ENCODE data around the gene ATG12.
A peak's percentile ranks its signal among the peaks of the same experiment; 100 is the strongest.
"Not testable (repeated sequence)": the region's sequence is repeated elsewhere in the genome, so short reads cannot be mapped to it uniquely, and the experiment has no call there.

ATG12 gene

DNA sequence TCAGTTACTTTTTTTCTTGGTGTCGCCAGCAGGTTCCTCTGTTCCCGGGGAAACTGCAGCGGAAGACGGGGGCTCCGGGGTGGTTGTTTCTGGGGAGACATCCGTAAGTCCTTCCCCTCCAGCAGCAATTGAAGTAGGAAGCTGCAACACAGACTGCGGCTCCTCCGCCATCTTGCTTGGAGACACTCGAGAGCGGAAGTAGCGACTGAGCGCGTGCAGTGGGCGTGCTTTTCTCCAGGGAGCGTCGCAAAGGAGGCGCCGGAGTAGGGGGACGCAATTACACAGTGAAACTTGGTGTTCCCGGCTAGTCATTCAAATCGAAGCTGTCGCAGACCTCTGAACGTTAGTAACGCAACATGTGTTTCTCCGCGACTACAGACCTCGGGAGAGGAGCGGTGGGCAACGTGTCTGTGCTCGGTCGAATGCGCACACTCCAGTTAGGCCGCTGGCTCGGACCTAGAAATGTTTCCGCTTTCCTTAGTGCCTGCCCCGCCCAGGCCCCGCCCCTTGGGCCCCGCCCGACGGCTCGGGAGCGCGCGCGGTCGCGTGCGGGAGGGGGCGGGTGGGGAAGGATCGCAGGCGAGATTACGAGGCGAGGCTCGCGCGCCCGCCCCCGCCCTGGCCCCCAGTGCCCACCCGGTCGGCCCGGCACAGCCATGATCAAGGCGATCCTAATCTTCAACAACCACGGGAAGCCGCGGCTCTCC lies at the start of gene ATG12, which contains the start of gene AP3S1:
TSS of gene ATG12 (minus strand) at position 184 of the 707 bp plus-strand sequence. CDS start at position 171, 13 bp downstream.
TSS of gene AP3S1 (plus strand) at position 554 of the 707 bp plus-strand sequence. CDS start at position 657, 103 bp downstream.
- peak; percentile 77 to 83 for DNase-seq (ENCODE audit: low read depth in 1 of 2, low spot score in 1 of 2)

DNA sequence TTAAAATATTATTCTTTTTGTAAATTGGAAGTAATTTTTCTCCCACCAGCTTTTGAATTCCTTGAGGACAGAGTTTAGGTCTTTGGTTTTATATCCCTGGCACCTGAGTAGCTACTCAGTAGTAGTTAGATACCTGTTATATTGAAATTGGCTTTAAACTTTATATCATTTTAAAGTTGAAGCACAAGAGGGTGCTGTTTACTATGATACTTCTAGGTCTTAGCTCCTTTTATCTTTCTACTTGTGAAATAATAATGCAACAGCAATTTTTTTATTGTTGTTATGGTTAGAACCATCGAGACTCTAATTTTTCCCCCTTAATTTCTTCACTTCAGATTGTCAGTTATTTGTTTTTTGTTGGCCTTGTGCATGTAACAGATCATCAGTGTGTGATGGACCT lies 46.7 kb upstream of the ATG12 start:
- DNase-seq (ENCODE audit: low read depth in 1 of 2, low spot score in 1 of 2) = no peak

DNA sequence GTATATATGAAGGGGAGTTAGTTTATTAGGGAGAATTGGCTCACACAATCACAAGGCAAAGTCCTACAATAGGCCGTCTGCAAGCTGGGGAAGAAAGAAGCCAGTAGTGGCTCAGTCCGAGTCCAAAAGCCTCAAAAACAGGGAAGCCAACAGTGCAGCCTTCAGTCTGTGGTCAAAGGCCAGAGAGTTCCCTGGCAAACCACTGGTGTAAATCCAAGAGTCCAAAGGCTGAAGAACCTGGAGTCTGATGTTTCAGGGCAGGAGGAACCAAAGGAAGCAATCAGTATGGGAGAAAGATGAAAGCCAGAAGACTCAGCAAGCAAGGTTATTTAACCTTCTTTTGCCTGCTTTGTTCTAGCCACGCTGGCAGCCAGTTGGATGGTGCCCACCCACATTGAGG lies 43.8 kb upstream of the ATG12 start:
- DNase-seq (ENCODE audit: low read depth in 1 of 2, low spot score in 1 of 2) = not testable (repeated sequence)

DNA sequence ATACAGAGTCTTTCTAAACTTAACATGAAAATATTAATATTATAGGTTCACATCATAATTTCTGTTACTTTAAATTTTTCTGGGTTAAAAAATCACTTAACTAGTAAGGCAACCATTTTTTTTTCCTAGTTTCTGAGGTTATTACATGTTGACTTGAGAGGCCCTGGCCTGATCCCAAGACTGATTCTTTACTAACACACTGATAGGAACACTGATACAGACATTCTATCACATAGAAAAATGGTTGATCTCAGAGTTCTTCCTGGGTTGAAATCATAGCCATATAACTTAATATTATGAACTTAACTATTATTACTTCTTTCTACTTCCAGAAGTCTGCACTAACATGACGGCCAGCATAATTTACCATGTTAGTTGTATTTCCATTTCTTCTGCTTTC lies 43.3 kb upstream of the ATG12 start:
- no peak for DNase-seq (ENCODE audit: low read depth in 1 of 2, low spot score in 1 of 2)

DNA sequence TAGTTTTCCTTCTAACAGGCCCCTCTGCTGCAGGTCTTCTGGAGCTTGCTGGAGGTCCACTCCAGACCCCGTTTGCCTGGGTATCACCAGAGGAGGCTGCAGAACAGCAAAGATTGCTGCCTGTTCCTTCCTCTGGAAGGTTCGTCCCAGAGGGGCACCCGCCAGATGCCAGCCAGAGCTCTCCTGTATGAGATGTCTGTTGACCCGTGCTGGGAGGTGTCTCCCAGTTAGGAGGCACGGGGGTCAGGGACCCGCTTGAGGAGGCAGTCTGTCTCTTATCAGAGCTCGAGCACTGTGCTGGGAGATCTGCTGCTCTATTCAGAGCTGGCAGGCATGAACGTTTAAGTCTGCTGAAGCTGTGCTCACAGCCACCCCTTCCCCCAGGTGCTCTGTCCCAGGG lies 41.1 kb upstream of the ATG12 start:
- not testable (repeated sequence) for DNase-seq (ENCODE audit: low read depth in 1 of 2, low spot score in 1 of 2)

DNA sequence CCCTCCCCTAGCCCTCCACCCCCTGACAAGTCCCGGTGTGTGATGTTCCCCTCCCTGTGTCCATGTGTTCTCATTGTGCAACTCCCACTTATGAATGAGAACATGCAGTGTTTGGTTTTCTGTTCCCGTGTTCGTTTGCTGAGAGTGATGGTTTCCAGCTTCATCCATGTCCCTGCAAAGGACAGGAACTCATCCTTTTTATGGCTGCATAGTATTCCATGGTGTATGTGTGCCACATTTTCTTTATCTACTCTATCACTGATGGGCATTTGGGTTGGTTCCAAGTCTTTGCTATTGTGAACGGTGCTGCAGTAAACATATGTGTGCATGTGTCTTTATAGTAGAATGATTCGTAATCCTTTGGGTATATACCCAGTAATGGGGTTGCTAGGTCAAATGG lies 36.0 kb upstream of the ATG12 start:
- not testable (repeated sequence) for DNase-seq (ENCODE audit: low read depth in 1 of 2, low spot score in 1 of 2)

DNA sequence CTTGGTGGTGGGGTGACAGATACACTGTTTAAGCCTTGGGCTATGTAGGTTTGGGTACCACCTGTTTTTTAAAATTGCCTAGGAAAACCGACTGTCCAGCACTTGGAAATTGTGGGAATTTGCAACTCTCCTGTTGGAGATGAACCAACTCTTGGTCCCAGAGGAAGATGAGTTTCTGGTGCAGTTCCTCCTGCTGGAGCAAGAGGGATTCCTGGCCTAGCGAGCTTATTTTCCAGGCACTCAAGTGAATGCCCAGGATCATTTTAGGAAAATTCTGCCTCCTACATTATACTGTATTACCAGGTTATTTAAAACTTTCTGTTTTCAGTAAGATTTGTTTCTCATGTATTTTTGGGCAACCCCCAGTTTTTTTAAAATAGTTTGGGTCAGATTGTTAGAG lies 34.1 kb upstream of the ATG12 start:
- no peak for DNase-seq (ENCODE audit: low read depth in 1 of 2, low spot score in 1 of 2)

DNA sequence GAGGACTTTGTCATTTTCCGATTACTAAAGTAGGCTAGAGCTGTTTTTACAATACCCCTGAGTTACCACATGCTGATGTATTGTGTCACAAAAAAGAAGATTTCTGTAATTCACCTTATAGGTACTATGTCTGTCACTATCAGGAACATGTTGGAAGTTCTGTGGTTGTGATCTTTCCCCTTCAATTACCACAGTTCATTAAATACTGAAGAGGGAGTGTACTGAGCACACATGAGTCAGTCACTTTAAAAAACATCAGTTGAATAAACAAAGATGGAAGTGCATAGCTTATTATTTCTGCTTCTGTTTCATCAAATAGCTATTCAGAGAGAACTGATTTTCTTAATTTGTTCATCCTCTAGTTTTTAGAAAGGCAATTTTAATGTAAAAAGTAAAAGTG lies 32.0 kb upstream of the ATG12 start:
- no peak for DNase-seq (ENCODE audit: low read depth in 1 of 2, low spot score in 1 of 2)

DNA sequence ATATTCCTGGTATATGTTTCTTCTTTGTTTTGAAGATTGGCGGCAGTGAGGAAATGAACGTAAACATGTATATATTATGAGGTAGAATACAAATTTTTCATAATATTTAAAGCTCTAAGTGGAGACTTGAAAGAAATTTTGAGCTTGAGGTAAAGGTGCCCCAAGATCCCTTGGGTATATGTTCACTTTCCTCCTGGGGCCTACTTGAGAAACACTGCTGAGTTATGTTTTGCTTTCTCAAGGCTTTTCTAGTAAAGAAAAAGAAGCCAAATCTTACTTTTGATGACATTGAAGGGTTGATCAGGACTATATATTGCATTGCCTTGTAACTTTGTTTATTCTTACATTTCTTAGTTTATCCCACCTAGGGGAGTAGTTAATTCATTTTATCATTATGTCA lies 31.1 kb upstream of the ATG12 start:
- DNase-seq (ENCODE audit: low read depth in 1 of 2, low spot score in 1 of 2) = no peak

DNA sequence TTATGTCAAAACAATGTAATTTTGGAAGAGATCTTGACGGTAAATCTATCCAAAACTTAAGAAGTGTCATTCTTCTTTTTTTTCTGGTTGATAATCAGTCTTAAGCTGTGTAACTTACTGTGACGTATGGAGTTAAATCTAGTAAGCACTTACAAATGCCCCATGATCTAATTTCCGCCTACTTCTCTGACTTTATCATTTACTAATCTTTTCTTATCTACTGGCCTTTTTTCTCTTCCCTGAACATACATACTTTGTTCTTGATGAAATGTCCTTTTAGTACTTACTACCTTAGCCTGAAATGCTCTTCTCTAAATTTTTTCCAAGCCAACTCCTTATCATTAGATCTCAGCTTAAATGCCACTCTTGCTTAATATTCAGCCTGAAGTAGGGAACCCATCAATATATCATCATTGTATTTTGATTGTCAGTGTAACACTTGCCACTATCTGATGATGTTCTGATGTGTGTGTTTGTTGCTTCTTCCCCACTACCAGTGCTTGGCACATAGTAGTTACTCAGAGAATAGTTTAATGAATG lies 28.0 kb upstream of the ATG12 start:
- no peak for DNase-seq (ENCODE audit: low read depth in 1 of 2, low spot score in 1 of 2)

DNA sequence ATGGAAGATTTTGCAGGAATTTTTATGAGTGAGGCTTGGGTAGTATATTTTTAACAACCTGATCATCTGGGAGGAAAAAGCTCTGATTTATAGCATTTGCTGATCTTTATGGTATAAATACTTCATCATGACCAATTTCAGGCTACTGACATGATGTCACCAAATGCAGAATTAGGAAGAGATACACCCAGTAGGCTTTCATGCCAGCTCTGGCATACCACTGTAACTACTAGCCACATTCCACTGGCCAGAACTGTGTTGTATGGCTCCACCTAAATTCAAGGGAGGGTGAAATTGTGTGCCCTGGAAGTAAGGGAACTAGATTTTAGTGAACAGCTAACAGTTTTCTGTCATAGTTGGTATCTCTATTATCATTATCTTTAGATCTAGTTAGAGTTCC lies 18.0 kb upstream of the ATG12 start:
- DNase-seq (ENCODE audit: low read depth in 1 of 2, low spot score in 1 of 2) = no peak

DNA sequence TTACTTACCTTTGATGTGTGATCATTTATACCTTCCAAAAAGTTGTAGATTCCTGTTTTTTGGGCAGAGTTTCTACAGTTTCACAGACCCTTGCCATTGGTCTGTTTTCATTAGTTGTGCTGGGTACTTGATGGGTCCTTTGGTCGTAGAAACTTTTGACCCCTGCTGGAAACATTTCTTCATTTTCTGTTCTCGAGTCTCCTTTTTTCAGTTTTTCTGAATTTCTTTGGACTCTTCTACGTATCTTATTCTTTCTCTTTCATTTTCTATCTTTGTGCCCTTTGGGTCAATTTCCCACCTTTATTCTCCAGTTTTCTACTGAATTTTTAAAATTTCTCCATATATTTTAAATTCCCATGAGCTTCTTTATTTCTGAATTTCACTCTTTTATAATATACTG lies 17.0 kb upstream of the ATG12 start:
- DNase-seq (ENCODE audit: low read depth in 1 of 2, low spot score in 1 of 2) = no peak

DNA sequence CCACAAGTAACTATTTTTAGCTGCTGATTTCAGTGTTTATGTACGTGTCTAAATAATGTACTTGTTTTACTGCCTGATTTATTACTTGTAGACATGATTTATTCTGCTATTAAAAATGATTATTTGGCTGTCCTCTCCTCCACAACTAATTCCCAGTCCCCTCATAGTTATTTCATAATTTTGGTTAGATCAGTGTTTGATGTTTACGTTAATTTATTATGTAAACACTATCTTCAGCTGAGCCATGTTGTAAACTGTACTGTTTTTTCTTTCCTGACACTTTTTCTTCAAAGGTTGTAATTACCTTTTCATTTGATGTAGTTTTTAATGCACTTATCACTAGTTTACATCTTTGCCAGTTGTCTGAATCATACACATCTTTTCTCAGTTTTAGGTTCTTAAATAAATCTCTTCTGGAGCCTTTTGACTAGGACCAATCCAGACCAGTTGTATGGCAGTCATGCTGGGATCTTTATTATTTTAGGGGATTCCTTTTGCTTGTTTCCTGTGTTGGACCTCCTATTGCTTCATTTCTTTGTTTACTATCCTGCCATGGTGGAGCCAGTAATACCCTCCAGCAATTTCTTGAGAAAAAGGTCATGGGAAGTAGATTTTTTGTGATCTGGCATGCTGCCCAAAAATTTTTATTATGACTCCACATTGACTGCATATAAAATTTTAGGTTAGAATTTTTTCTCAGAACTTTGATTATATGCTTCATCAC lies 16.4 kb upstream of the ATG12 start:
- DNase-seq (ENCODE audit: low read depth in 1 of 2, low spot score in 1 of 2) = no peak

DNA sequence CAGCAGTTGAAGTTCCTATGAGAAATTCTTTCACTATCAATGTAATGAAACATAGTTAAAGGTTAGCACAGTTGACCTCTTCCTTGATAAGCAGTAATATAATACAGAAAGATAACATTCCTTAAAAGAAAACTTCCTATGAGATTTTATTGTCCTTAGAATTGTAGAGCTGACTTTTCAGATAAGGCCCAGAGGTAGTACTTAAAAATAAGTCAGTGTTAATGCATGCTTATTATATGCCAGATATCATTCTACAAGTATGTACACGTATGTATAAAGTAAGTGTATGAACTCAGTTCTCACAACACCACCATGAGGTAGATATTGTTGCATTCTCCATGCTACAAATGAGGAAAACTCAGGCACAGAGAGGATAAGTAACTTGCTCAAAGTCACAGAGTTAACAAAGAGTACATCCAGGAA lies 15.7 kb upstream of the ATG12 start:
- DNase-seq (ENCODE audit: low read depth in 1 of 2, low spot score in 1 of 2) = no peak

DNA sequence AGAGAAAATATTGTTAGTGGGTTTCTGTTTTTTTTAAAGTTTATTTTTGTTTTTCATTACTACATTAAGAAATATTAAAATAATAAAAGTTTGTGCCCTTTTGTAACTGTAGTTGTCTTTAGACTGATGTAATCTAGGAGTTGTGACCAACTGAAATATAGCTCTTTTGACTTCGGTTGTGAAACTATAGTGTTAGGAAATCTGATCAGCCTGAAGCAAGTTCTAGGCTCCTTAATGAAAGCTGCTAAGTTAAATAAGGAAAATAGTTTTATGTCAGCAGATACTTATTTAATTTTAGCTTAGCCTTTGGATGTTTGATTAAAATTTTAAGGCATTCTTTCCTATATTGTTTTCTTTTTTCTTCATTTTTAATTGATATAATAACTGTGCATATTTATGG lies 14.6 kb upstream of the ATG12 start:
- DNase-seq (ENCODE audit: low read depth in 1 of 2, low spot score in 1 of 2) = no peak

DNA sequence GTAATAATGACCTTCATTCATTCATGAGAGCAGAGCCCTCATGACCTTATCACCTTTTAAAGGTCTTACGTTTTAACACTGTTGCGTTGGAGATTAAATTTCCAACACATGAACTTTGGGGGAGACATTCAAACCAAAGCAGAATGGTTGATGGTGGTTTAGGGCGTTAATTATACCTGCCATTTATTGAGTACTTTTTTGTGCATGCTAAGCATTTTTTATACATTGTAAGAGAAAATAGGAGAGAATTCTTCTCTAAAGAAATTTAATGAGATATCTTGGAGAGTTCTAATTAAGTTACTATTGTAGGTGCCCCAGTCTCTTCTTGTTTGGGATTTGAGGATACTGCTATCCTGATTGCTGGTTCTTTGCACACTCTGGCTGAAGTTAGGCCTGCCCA lies 12.8 kb upstream of the ATG12 start:
- no peak for DNase-seq (ENCODE audit: low read depth in 1 of 2, low spot score in 1 of 2)

DNA sequence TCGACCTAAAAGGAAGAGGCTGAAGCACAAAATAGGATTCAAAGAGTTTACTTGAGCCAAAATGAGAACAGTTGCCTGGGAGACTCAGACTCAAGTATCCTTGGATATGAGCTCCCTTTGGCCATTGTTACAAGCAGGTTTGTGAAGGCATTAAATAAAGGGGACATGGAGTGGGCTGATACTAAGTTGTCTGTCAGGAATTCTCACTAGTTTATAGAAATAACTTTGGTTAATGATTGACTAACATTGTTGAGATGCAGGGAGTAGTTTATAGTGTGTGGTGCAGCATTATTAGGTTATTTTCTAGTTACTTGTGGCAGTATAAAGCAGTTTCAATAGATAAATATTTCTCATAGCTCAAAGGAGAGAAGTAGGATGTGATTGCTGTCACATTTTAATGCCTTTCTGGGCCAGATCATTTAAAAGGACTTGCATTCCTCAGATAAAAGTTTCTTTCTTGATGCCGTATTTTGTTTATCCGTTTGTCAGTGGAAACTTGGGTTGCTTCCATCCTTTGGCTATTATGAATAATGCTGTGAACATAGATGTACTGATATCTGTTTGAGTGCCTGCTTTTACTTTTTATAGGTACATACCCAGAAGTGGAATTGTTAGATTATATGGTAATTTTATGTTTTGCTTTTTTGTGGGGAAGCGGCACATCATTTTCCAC lies 9.5 kb upstream of the ATG12 start:
- no peak for DNase-seq (ENCODE audit: low read depth in 1 of 2, low spot score in 1 of 2)

DNA sequence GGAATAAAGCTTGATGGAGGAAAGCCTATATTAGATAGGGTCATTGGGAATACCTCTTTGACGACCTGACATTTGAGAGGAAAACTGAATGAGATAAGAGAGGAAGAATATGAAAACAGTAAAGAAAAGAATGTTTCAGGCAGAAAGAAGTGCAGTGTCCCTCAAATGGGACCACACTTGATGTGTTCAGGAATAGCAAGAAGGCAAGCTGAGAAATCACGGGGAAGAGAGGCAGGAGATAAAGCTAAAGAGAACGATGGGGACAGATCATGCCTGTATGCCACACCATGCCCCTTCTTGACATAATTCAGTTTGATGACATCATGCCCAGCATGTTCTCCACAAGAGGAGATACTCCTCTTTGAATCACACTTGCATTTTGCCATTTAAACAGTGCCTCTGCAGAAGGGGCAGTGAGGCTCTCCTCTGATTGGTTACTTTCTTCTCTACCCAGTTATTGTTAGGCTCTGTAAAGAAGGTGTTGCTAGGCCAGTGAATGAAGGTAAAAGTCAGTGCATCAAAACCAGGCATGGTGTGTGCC lies 8.0 kb upstream of the ATG12 start:
- no peak for DNase-seq (ENCODE audit: low read depth in 1 of 2, low spot score in 1 of 2)

DNA sequence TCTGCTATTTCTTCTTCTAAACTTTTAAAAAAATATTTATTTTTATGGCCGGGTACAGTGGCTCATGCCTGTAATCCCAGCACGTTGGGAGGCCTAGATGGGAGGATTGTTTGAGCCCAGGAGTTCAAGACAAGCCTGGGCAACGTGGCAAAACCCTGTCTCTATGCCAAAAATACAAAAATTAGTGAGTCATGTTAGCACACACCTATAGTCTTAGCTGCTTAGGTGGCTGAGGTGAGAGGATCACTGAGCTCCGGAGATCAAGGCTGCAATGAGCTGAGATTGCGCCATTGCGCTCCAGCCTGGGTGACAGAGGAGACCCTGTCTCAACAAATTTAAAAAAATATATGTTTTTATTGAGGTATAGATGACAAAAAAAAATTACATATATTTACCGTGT lies 5.9 kb upstream of the ATG12 start:
- DNase-seq (ENCODE audit: low read depth in 1 of 2, low spot score in 1 of 2) = no peak

DNA sequence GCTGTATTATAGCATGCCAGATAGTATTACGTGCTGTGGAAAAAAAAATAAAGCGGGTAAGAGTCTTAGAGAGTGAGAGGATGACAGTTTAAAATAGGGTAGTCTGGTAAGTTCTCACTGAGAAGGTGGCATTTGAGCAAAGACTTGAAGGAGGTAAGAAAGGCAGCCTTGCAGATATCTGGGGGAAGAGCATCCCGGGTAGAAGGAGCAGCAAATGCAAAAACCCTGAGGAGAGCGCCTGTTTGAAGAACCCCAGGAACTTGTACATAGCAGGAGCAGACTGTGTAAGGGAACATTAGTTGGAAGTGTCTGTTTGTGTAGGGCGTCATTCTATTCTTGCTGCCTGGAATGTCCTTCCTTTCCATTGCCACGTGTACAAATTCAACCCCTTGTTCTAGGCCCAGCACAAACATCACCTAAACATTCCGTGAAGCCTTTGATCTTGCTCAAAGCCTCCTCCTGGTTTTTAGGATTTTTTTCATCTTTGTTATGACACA lies 3.0 kb upstream of the ATG12 start:
- no peak for DNase-seq (ENCODE audit: low read depth in 1 of 2, low spot score in 1 of 2)

DNA sequence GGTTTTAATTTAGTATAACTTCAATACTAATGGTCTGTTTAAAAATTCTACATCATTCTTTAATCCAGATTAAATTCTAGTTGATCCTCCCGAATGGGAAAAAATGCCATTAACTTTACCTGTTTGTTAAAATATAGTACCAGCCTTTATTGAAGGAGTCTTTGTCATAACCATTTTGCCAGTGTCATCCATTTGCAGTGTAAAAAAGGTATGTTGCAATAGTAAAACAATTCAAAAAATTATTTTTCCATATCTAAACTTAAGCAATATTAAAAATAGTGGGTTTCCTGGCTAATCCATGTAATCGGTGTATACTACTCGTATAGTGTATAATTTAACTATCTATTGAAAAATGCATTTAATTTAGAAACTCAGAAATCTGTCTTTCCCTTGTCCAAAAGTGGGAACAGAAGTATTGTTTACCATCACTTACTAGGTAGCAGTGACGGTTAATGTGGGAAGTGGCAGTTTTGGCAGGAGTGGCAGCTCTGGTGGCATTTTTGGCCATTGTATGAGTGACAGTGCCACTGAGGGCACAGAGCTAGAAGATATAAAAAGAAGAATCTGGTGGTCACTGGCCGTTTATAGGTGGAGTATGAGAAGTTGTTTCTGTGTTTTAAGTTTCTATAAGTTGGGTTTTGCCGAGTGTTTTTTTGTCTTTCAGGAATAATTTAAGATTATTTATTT lies 2.2 kb upstream of the ATG12 start:
- no peak for DNase-seq (ENCODE audit: low read depth in 1 of 2, low spot score in 1 of 2)
